NCI-H2227 treated with DMSO at 0.1 percent for 48 hours (cell line): Measurements from ENCODE around the gene PLSCR1.
"Not testable (repeated sequence)": the region's sequence is repeated elsewhere in the genome, so short reads cannot be mapped to it uniquely, and the experiment has no call there.

Experiments used
- DNase-seq: peaks from one replicate; lab custom pipeline; 2025; lab: John Stamatoyannopoulos, UW

The PLSCR1 gene

GRCh38 chr3:146550070-146550615 is 5.7 kb upstream of the PLSCR1 start:
- DNase-seq: no peak

DNA sequence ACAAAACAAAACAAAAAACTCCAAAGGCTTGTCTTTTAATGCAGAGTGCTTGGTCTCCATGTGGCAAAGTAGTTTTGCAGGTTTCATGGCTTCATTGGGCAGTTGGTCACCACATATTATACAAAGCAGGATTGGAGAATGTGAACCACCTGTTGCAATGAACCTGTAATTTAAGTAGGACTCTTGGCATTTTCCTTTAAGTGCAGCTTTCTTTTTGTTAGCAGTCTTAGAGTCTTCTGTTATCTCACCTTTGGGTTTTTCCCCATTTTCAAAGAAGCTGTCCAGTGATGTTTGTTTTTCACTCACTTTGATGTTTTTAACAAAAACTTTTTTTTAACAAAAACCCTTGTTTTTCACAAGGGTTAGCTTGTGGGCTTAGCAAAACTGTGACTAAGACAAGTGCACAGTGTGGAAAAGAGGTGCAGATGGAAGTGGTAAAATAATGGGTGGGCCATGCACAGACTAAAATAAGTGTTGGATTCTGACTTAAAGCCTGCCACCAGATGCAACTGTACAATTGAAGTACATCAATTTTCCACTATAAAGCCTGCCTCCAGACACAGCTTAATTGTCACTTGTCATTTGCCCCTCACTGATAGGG is 2.9 kb upstream of the PLSCR1 start:
- no peak for DNase-seq

DNA sequence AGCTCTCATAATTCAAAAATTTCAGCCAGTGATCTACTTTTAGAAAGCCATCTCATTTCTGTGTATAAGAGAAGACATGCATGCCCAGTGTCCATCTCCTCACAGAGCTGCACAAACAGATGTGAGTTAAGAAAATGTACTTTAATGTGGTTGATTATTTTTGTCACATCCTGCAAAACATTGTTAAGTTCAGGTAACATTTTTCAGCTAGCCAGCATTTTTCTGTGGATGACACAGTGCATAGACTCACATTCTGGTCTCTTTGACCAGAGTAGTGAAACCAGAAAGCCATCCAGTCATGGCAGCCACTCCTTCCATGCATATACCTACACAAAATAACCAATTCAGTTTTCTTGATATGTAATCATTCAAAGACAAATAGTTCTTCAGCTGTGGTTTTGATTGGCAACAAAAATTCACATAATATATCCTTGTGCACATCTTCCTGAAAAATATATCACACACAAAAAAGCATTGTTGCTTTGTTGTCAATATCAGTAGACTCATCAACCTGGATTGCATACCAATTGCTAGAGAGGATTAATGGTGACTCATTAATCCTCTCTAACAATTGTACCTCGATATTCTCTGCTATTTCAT is 2.1 kb upstream of the PLSCR1 start:
- DNase-seq: no peak

GRCh38 chr3:146544929-146545528 is 622 bp upstream of the PLSCR1 start:
- DNase-seq: no peak

DNA sequence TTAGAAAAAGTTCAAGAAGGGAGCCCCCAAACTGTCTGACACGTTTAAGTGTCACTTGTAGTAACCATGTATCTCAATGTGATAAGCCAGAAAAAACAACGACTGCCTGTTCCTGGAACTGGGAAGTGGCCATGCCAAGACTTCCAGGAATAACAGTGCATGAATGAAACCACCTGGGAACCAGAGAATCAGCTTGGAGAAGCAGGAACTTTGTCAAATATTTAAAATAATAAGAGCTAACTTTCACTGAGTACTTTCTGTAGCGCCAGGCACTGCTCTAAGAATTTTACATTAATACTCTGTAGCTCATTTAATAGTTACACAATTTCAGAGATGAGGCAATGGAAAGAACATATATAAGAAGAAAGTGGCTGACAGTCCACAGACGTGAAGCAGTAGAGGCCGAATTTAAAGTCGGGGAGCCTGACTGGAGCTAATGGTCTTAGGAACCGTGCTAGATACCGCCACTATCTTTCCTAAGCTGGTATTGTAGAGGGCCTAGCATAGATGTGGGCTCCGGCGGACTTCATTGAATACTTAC is 876 bp downstream of the PLSCR1 start:
- DNase-seq: no peak

DNA sequence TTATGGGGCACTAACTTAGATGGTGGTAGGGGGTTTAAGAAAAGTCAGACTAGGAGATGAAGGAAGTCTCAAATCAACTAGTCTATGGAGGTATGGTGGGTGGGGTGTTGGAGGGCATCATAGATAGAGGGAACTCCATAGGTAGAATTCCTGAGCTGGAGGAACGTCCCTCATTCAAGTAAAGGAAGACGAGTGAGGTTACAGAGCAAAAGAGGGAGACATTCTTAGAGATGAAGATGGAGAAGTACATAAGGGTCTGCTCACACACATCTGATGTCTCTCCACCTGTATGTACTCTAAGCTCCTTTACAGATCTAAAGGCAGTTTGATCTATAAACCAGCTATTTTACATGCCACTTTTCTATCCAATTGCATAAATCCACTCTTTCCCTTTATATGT is 1.4 kb downstream of the PLSCR1 start:
- DNase-seq: no peak

GRCh38 chr3:146542179-146542578 is 2.2 kb downstream of the PLSCR1 start:
- no peak for DNase-seq

DNA sequence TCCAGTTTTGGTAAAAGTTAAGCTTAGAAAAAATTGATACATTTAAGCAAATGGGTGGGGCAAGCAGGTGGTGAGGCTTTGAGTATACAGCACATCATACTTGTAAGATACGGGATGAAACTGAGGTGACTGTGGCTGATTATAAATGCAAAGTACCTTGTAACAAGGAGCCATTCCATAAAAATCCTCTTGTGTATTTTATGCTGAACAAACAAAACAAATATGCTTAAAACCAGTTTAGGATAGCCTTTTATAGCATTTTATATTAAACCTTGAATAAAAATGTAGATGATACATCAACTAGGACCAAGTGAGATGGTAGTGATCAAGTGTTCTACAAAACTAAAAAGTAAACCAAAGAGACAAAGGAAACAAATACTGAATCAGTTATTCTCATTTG is 3.4 kb downstream of the PLSCR1 start:
- DNase-seq: no peak

DNA sequence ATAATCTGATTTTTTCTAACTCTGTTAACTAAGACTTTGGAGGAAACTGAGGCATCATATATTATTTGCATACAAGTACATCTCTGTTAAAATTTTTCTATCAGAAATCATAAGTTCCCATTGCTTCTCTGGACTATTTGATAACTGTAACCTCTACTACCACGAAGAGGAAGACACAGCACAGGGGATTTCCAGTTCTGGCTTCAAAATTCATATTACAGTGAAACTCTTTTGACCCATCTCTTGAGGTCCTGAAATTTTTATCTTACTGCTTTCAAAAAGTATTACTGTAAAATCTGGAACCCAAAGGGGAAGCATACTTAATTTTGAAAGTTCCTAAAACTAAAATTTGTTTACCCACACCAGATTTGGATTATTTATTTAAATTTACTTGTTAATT is 4.2 kb downstream of the PLSCR1 start:
- DNase-seq: no peak

GRCh38 chr3:146539315-146539714 is 5.1 kb downstream of the PLSCR1 start:
- DNase-seq: no peak

DNA sequence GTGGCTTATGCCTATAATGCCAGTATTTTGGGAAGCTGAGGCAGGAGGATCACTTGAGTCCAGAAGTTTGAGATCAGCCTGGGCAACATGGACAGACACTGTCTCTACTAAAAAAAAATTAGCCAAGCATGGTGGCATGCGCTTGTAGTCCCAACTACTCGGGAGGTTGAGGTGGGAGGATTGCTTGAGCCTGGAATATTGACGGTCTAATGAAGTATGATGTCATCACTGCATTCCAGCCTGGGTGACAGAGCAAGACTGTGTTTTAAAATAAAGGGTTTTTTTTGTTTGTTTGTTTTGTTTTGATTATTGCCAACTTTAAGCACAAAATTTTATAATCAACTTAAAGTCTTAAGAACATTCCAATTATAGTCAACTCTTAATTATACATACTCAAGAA is 6.8 kb downstream of the PLSCR1 start:
- no peak for DNase-seq

DNA sequence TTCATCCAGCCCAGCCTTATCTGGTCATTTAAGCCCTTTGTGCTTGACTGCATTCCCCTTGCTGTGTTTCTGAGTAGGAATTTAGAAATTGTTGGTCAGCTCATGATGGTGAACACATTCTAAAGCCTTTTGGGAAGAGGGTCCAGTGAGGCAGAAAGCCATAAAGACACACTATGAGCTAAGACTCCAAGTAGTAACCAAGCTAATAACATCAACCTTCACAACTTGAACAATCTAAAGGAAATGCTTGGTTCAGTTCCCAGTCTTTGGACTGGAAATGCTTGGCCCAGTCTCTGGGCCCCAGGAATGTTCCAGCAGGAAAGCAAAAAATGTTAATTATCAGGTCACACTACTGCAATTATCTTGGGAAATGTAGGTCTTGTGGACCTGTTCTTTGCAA is 7.7 kb downstream of the PLSCR1 start:
- no peak for DNase-seq

- no peak for DNase-seq
These were observed 12.0 kb downstream of the PLSCR1 start for GRCh38 chr3:146532406-146532805.

- DNase-seq: no peak
These were observed 13.8 kb downstream of the PLSCR1 start for GRCh38 chr3:146530609-146531008.

DNA sequence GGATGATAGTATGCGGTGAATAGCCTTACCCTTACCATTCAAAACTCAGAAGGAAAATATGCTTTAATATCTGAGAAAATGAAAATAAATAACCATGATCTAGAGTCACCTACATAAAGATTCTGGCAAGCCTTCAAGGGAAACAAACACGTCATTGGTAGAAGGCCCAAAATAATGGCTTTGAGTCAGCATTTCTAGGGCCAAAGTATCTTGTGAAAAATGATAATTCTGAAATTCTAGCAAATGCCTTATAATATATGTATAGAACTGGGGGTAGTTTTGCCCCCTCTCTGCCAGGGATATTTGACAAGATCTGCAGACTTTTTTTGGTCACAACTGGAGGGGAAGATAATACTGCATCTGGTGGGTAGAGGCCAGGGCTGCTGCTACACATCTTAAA is 15.4 kb downstream of the PLSCR1 start:
- DNase-seq: no peak

- DNase-seq: no peak
These were observed 19.4 kb downstream of the PLSCR1 start for GRCh38 chr3:146524961-146525360.

DNA sequence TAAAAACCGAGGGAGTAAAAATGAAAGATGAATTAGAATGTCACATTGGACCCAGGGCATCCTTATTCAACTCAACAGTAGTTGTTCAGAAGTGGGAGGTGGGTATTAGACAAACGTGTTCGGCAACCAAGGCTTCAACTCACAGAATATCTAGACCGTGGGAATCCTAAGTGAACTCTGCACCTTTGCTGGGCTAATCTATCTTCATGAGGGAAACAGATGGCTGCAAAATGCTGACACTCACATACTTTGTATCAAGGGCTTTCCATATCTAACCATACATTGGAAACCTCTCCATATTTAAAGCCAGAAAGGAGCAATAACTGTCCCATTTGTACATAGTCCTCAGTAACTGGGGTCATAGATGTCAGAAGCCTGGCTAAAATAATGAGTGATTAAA is 20.9 kb downstream of the PLSCR1 start:
- DNase-seq: no peak

DNA sequence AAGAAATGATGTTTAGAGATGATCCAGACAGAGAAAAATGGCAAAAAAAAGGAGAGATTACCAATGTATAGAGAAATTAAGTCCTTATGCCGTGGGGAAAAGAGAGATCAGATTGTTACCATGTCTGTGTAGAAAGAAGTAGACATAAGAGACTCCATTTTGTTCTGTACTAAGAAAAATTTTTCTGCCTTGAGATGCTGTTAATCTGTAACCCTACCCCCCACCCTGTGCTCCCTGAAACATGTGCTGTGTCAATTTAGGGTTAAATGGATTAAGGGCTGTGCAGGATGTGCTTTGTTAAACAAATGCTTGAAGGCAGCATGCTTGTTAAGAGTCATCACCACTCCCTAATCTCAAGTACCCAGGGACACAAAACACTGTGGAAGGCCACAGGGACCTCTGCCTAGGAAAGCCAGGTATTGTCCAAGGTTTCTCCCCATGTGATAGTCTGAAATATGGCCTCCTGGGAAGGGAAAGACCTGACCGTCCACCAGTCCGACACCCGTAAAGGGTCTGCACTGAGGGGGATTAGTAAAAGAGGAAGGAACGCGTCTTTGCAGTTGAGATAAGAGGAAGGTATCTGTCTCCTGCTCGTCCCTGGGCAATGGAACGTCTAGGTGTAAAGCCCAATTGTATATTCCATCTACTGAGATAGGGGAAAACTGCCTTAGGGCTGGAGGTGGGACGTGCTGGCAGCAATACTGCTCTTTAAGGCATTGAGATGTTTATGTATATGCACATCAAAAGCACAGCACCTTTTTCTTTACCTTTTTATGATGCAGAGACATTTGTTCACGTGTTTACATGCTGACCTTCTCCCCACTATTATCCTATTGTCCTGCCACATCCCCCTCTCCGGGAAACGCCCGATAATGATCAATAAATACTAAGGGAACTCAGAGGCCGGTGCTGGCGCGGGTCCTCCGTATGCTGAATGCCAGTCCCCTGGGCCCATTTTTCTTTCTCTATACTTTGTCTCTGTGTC is 21.9 kb downstream of the PLSCR1 start:
- not testable (repeated sequence) for DNase-seq

GRCh38 chr3:146521394-146521793 is 23.0 kb downstream of the PLSCR1 start:
- no peak for DNase-seq

DNA sequence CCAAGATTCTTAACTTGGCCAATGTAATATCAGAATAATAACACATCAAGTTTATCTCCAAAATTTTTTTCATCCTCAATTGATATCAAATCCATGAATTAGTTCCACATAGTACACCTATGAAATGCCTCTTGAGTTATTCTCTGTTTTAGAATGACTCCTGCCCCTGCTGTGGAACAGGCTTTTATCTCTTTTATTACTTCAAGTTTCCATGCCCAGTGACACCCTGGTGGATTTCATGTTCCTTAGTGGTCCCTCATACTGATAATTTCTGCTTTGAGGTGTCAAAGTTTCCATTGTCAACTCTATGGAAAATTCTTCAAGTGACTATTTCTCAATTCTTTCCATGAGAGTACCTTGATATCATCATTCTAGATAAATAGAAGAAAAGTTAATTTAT is 24.6 kb downstream of the PLSCR1 start:
- no peak for DNase-seq

DNA sequence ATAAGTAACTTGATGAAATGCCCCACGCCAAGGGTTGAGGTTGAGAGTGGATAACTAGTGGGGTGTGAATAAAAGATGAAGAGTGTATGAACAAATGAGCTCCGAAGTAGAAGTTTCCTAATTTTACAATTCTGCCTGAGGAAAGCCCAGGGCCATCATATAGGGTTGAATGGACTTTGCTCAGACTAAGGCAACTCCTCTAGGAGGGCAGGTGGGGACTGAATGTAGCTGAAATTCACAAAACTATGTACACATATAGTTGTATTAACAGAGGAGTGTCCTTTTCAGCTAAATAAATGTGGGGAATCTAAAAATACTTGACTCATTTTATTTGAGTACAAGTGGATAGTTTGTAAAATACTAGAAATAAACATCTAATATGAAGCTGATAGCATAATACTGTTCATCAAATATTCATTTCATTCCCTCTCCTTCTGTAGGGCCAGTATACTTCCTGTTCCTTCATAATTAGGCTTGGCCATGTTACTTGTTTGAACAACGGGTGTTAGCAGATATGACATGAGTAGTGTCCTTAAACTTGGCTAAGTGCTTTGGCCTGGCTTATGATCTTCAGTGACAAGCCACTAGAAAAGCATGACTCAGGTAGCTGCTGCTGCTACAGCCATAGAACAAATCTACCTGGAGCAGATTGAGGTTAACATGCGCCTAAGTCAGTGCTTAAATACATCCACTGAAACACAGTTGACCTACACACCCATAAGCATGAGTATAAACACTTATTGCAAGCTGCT is 26.5 kb downstream of the PLSCR1 start:
- no peak for DNase-seq
